H1 (cell line): Measurements from ENCODE around the gene PRRG3. TPM values are rescaled to one million over a fixed set of nuclear protein-coding genes. Genes with fewer than 3 reads are reported as not detected.

Experiments
- CTCF ChIA-PET: fragments of 300-600 bp; sonication (Branson Sonifier 250); formaldehyde crosslinking; loops from one replicate; lab custom pipeline; 2021; ENCODE audit not compliant: partially characterized antibody; lab: Charles Lee
- POLR2A ChIA-PET: fragments of 300-600 bp; sonication (Branson Sonifier 250); formaldehyde crosslinking; loops from one replicate; lab custom pipeline; 2021; ENCODE audit warnings: inconsistent platforms; ENCODE audit not compliant: partially characterized antibody; lab: Charles Lee
- DNase-seq, 2 experiments: peaks; one replicate each; pipeline versions ENCODE4 v3.0.0 to v3.0.0-alpha.2; 2010 to 2022; ENCODE audit warnings: low spot score in 2 of 2, low read depth in 1 of 2, mixed read lengths in 1 of 2
- FAIRE-seq: peaks from 2 replicates; lab custom pipeline; 2011; peaks lifted over from hg19 to GRCh38; lab: Jason Lieb, UNC
- H2AFZ ChIP-seq: 2 replicates; pipeline ENCODE4 v1.8.1; 2012; ENCODE audit warnings: low read length, inconsistent platforms
- H2AK5ac ChIP-seq: 2 replicates; pipeline ENCODE4 v1.6.1; 2013; ENCODE audit warnings: low read depth, low read length
- H2BK120ac ChIP-seq: replicated peaks from 2 replicates; pipeline ENCODE3; 2013; ENCODE audit warnings: low read depth, low read length, inconsistent platforms
- H2BK12ac ChIP-seq: 2 replicates; pipeline ENCODE4 v1.6.1; 2013; ENCODE audit warnings: low read depth, low read length
- H2BK15ac ChIP-seq: 2 replicates; pipeline ENCODE4 v1.6.1; 2013; ENCODE audit warnings: low read length
- H2BK20ac ChIP-seq: 2 replicates; pipeline ENCODE4 v1.6.1; 2013; ENCODE audit warnings: low read length
- H2BK5ac ChIP-seq: 2 replicates; pipeline ENCODE4 v1.6.1; 2013; ENCODE audit warnings: low read depth, low read length
- H3K14ac ChIP-seq: 2 replicates; pipeline ENCODE4 v1.6.1; 2013; ENCODE audit warnings: inconsistent platforms; ENCODE audit not compliant: insufficient read length
- H3K18ac ChIP-seq: 2 replicates; pipeline ENCODE4 v1.6.1; 2013; ENCODE audit warnings: low read length; ENCODE audit errors: extremely low read depth
- H3K23ac ChIP-seq: 2 replicates; pipeline ENCODE4 v1.6.1; 2013; ENCODE audit warnings: inconsistent platforms; ENCODE audit not compliant: insufficient read length
- H3K23me2 ChIP-seq: 2 replicates; pipeline ENCODE4 v1.6.1; 2013; ENCODE audit warnings: low read depth, low read length
- H3K27ac ChIP-seq: 2 replicates; pipeline ENCODE4 v1.6.1; 2011; ENCODE audit warnings: low read depth, low read length, inconsistent platforms
- H3K27me3 ChIP-seq, 4 experiments: replicated peaks in 1 of 4; 1 replicate in 1 of 4; 2 replicates in 3 of 4; pipeline versions ENCODE4 v1.6.1 to v1.8.1; 2011 to 2013; ENCODE audit warnings: low read length in 3 of 4, mild to moderate bottlenecking in 3 of 4, inconsistent platforms in 2 of 4, mixed read lengths in 2 of 4, moderate library complexity in 1 of 4; ENCODE audit not compliant: control insufficient read depth in 3 of 4, insufficient read depth in 3 of 4; ENCODE audit errors: extremely low read depth in 1 of 4
- H3K36me3 ChIP-seq, 4 experiments: 2 replicates each; pipeline versions ENCODE4 v1.6.1 to v1.8.1; 2011 to 2013; ENCODE audit warnings: mild to moderate bottlenecking in 4 of 4, low read length in 3 of 4, moderate library complexity in 2 of 4, control low read depth in 1 of 4, inconsistent platforms in 1 of 4; ENCODE audit not compliant: insufficient read depth in 4 of 4, control insufficient read depth in 2 of 4
- H3K4ac ChIP-seq: replicated peaks from 2 replicates; pipeline ENCODE3; 2013; ENCODE audit warnings: low read length, low read depth, mixed read lengths, inconsistent platforms; ENCODE audit not compliant: insufficient read length
- H3K4me1 ChIP-seq, 4 experiments: replicated peaks in 1 of 4; 1 replicate in 1 of 4; 2 replicates in 3 of 4; pipeline versions ENCODE4 v1.6.1 to v1.8.1; 2011 to 2013; ENCODE audit warnings: low read length in 3 of 4, inconsistent platforms in 2 of 4, mixed read lengths in 1 of 4; ENCODE audit not compliant: insufficient read depth in 4 of 4, control insufficient read depth in 3 of 4
- H3K4me2 ChIP-seq, 2 experiments: 2 replicates each; pipeline versions ENCODE4 v1.6.1 to v1.8.1; 2011 to 2013; ENCODE audit warnings: low read depth in 2 of 2, low read length in 2 of 2, control low read depth in 1 of 2, inconsistent platforms in 1 of 2, mild to moderate bottlenecking in 1 of 2; ENCODE audit not compliant: insufficient read depth in 1 of 2
- H3K4me3 ChIP-seq, 4 experiments: fragments of 200-600, 300-600 bp in 1 of 4; sonication (generic), shearing (Covaris generic), sonication (Bioruptor Twin) in 1 of 4; 2 replicates each; pipeline versions ENCODE4 v1.5.1 to v1.8.1; 2011 to 2016; ENCODE audit warnings: low read length in 4 of 4, low read depth in 3 of 4, control low read depth in 2 of 4, inconsistent platforms in 2 of 4, mild to moderate bottlenecking in 2 of 4, mixed read lengths in 1 of 4, moderate library complexity in 1 of 4; ENCODE audit not compliant: insufficient read depth in 2 of 4; ENCODE audit errors: extremely low read depth in 1 of 4
- H3K56ac ChIP-seq: replicated peaks from 2 replicates; pipeline ENCODE3; 2013; ENCODE audit warnings: low read depth, mild to moderate bottlenecking, mixed read lengths, low read length, inconsistent platforms; ENCODE audit not compliant: insufficient read length
- H3K79me1 ChIP-seq: 2 replicates; pipeline ENCODE4 v1.6.1; 2013; ENCODE audit warnings: low read depth, low read length, control low read depth
- H3K79me2 ChIP-seq, 2 experiments: 2 replicates each; pipeline versions ENCODE4 v1.6.1 to v1.8.1; 2012 to 2013; ENCODE audit warnings: low read length in 2 of 2, mild to moderate bottlenecking in 2 of 2, inconsistent platforms in 1 of 2; ENCODE audit not compliant: insufficient read depth in 2 of 2, control insufficient read depth in 1 of 2
- H3K9ac ChIP-seq, 4 experiments: replicated peaks in 1 of 4; 1 replicate in 1 of 4; 2 replicates in 3 of 4; pipeline versions ENCODE4 v1.6.1 to v1.8.1; 2011 to 2013; ENCODE audit warnings: low read depth in 3 of 4, low read length in 3 of 4, control low read depth in 2 of 4, mild to moderate bottlenecking in 2 of 4, moderate library complexity in 2 of 4, inconsistent platforms in 1 of 4; ENCODE audit errors: extremely low read depth in 1 of 4
- H3K9me3 ChIP-seq, 2 experiments: 2 replicates each; pipeline versions ENCODE4 v1.6.1 to v1.8.1; 2012 to 2013; ENCODE audit warnings: mild to moderate bottlenecking in 2 of 2, moderate library complexity in 2 of 2, control low read depth in 1 of 2, inconsistent platforms in 1 of 2, low read depth in 1 of 2, low read length in 1 of 2, mixed read lengths in 1 of 2; ENCODE audit not compliant: insufficient read depth in 2 of 2
- H4K20me1 ChIP-seq, 2 experiments: replicated peaks in 1 of 2; 2 replicates each; pipeline versions ENCODE3 to v1.8.1; 2011 to 2013; ENCODE audit warnings: inconsistent platforms in 2 of 2, low read length in 2 of 2, mild to moderate bottlenecking in 1 of 2; ENCODE audit not compliant: insufficient read depth in 2 of 2, control insufficient read depth in 1 of 2
- H4K5ac ChIP-seq: 2 replicates; pipeline ENCODE4 v1.6.1; 2013; ENCODE audit warnings: low read length, low read depth, mixed read lengths, inconsistent platforms; ENCODE audit not compliant: insufficient read length
- H4K8ac ChIP-seq: 2 replicates; pipeline ENCODE4 v1.8.0; 2013; ENCODE audit warnings: mild to moderate bottlenecking, moderate library complexity, low read length, inconsistent platforms; ENCODE audit not compliant: insufficient read depth; ENCODE audit errors: extremely low read depth
- H4K91ac ChIP-seq: replicated peaks from 2 replicates; pipeline ENCODE3; 2013; ENCODE audit warnings: low read length, mixed read lengths, inconsistent platforms; ENCODE audit not compliant: insufficient read length
- ASH2L ChIP-seq: fragments of 200-600, 300-600 bp; sonication (generic); IDR thresholded peaks from one replicate; pipeline ENCODE4 v1.7.1; 2017; ENCODE audit warnings: low read length
- BACH1 ChIP-seq: IDR thresholded peaks from 2 replicates; pipeline ENCODE4 v1.6.1; 2012; ENCODE audit warnings: low read length, improper control_type of control experiment
- CBX5 ChIP-seq: fragments of 300-800, 300-1000 bp; sonication (generic); IDR thresholded peaks from 2 replicates; pipeline ENCODE4 v1.7.1; 2016; ENCODE audit warnings: antibody characterized with exemption, low read length, low read depth
- CEBPB ChIP-seq: IDR thresholded peaks from 2 replicates; pipeline ENCODE4 v1.6.1; 2012; ENCODE audit warnings: low read depth, low read length
- CHD1 ChIP-seq: IDR thresholded peaks from 2 replicates; pipeline ENCODE4 v1.6.1; 2012; ENCODE audit warnings: low read depth, low read length, improper control_type of control experiment
- GABPA ChIP-seq: IDR thresholded peaks from 2 replicates; pipeline ENCODE4 v1.6.1; 2011; ENCODE audit warnings: mild to moderate bottlenecking, low read length, moderate library complexity, borderline replicate concordance; ENCODE audit not compliant: insufficient read depth
- GTF2F1 ChIP-seq: IDR thresholded peaks from 2 replicates; pipeline ENCODE4 v1.6.1; 2012; ENCODE audit warnings: low read depth, low read length, improper control_type of control experiment, borderline replicate concordance
- HDAC2 ChIP-seq, 2 experiments: fragments of 300-600 bp in 1 of 2; sonication (generic) in 1 of 2; IDR thresholded peaks; 2 replicates each; pipeline ENCODE4 v1.6.1; 2011 to 2012; ENCODE audit warnings: low read depth in 2 of 2, low read length in 2 of 2, mild to moderate bottlenecking in 2 of 2, moderate library complexity in 2 of 2, borderline replicate concordance in 1 of 2, inconsistent platforms in 1 of 2
- MAFK ChIP-seq: IDR thresholded peaks from 2 replicates; pipeline ENCODE4 v1.6.1; 2012; ENCODE audit warnings: low read depth, mild to moderate bottlenecking, improper control_type of control experiment, low read length
- POLR2A ChIP-seq, 2 experiments: IDR thresholded peaks; 1 replicate in 1 of 2; 2 replicates in 1 of 2; pipeline ENCODE4 v1.6.1; 2011; ENCODE audit warnings: low read depth in 2 of 2, low read length in 2 of 2, mild to moderate bottlenecking in 2 of 2; ENCODE audit errors: control extremely low read depth in 1 of 2
- RBBP5 ChIP-seq: IDR thresholded peaks from 2 replicates; pipeline ENCODE4 v1.7.1; 2012; ENCODE audit warnings: low read depth, mild to moderate bottlenecking, inconsistent platforms, low read length, moderate library complexity, borderline replicate concordance
- WGBS, 2 experiments: shearing (Covaris generic) in 1 of 2; methylation state at CpG; one replicate each; pipeline versions ENCODE4 v1.1.6 to v1.1.7; 2013 to 2015; ENCODE audit warnings: low lambda C conversion rate in 2 of 2, mixed read lengths in 2 of 2, inconsistent platforms in 1 of 2, low coverage in 1 of 2, missing lambda C conversion rate in 1 of 2; ENCODE audit not compliant: insufficient replicate concordance in 2 of 2, insufficient coverage in 1 of 2, insufficient read length in 1 of 2; ENCODE audit errors: extremely low coverage in 1 of 2, missing lambda C conversion rate in 1 of 2; 5-methylcytosine and 5-hydroxymethylcytosine counted together
- polyA plus RNA-seq, 7 experiments: library from polyadenylated mRNA; depleted of rRNA in 3 of 7; stranded (reverse) in 5 of 7; unstranded in 2 of 7; fragments of >200 nt in 5 of 7; fragments of 200-250 nt in 2 of 7; gene quantifications; 1 replicate in 5 of 7; 2 replicates in 1 of 7; 4 replicates in 1 of 7; pipeline versions ENCODE4 v1.2.1 to v1.2.3, GENCODE V29; 2011 to 2013; ENCODE audit warnings: missing spikeins in 2 of 7, mixed read lengths in 2 of 7
- total RNA-seq: library from RNA; stranded (reverse); fragmentation: NEBNext Ultra II Directional; extraction: Animal tissue kit (Norgen Biotek cat#: 25700); gene quantifications from 2 replicates; pipeline ENCODE4 v1.2.1, GENCODE V29; 2021

PRRG3 gene
- total and polyA plus RNA-seq, 2 of the 8 experiments (the other 6 are each of a cell fraction or from before 2014, with no cell fraction given), result 4.2 to 5.4 TPM

DNA sequence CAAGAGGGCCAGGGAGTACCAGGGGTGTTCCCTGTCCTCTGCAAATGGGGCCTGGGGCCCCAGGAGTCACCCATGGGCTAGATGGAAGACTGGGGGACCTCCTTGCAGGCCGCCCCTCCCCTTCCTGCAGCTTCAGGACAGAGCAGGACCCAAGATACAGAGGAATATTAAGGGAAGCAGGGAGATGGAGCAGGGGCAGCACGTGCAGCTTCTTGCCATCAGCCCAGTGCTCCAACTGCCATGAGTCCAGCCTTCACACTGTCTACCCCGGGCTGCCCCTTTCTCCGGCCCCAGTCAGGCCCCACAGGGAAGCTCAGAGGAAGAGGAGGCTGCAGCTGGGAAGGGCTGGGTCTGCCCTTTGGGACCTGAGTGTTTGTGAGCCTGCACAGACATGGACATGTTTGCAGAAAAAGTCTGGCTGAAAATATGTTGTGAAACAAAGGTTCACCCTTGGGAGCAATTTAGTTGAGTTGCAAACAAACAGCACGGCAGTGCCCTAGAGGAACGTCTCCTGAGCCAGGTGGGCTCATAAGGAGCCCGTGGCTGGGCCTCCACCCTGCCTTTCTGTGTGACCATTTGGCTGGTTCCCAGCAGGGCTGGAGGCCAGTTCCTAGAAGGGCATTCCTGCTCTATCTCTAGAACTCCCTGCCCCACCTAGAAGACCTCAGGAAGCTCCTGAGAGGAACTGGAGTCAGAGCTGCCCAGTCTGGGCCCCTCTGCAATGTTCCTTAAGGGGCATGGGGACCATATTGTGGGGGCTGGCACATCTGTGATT, 29.5 kb downstream of the PRRG3 start:
- Histone ChIP-seq H3K4me1 (peaks cover 0 to 6% (median 4%) of the 10 kb centered on the region in 4 experiments; a peak in 2 of 7 replicates), H2BK120ac (no peak overlapping the region), H3K36me3 (no peaks in the 10 kb centered on the region), H2AK5ac (no peak overlapping the region), H3K9me3 (no peaks in the 10 kb centered on the region), H3K9ac (no peak overlapping the region), H3K4me3 (no peak overlapping the region), H3K79me2 (no peaks in the 10 kb centered on the region), H3K27me3 (peaks cover 0 to 4% (median 0%) of the 10 kb centered on the region in 4 experiments; a peak in 3 of 7 replicates), H3K4me2 (no peak overlapping the region), H3K27ac (no peak overlapping the region), H3K18ac (no peak overlapping the region), H3K56ac (no peak overlapping the region), H2BK5ac (no peak overlapping the region), H4K20me1 (no peaks in the 10 kb centered on the region), H4K8ac (no peak overlapping the region), H3K79me1 (no peaks in the 10 kb centered on the region), H2BK20ac (no peak overlapping the region), H4K91ac (no peak overlapping the region), H3K4ac (no peak overlapping the region), H4K5ac (no peak overlapping the region), H3K14ac (no peak overlapping the region), H2AFZ (no peak overlapping the region), H3K23ac (no peak overlapping the region), H2BK12ac (no peak overlapping the region), H2BK15ac (no peak overlapping the region), H3K23me2 (no peaks in the 10 kb centered on the region)
- no peak for DNase-seq
- ChIA-PET POLR2A (no interaction called here), CTCF (interaction anchor here (1.1 to 2.5 kb wide), 3 partner anchors 13 to 47 kb away, joined by 3 to 9 read pairs (median 6); no protein-coding TSS in a partner anchor)
- FAIRE-seq, result no peak
- WGBS, 2 experiments, result 93% methylated on average over 6 of the region's 7 CpGs; no CpG with 5 or more reads in 1 of the 2 experiments
- no peak for TF ChIP-seq CBX5
- no peak for TF ChIP-seq BACH1
- no peak for TF ChIP-seq GABPA
- TF ChIP-seq CHD1, result no peak
- no peak for TF ChIP-seq HDAC2 (IDR thresholded peaks at IDR 0.05; ENCODE audit: borderline replicate concordance in 1 of 2, low read depth in 2 of 2, low read length in 2 of 2)
- TF ChIP-seq POLR2A (IDR thresholded peaks at IDR 0.05; ENCODE audit: control extremely low read depth in 1 of 2, low read depth in 2 of 2, low read length in 2 of 2), result no peak
- TF ChIP-seq GTF2F1, result no peak
- TF ChIP-seq ASH2L, result no peak
- TF ChIP-seq RBBP5, result no peak
- TF ChIP-seq MAFK, result no peak
- no peak for TF ChIP-seq CEBPB
